WTC11 (cell line): Measurements from ENCODE around the gene SYTL1. TPM values are rescaled to one million over a fixed set of nuclear protein-coding genes. Genes with fewer than 3 reads are reported as not detected.

Experiments used
- ATF1 ChIP-seq: sonication (generic); formaldehyde crosslinking; IDR thresholded peaks from 2 replicates; pipeline ENCODE4 v1.8.1; 2023; ENCODE audit warnings: mild to moderate bottlenecking, moderate library complexity, missing genetic modification reagents
- CBFB ChIP-seq: sonication (generic); formaldehyde crosslinking; IDR thresholded peaks from 2 replicates; pipeline ENCODE4 v1.8.1; 2022; ENCODE audit warnings: mild to moderate bottlenecking, low read depth, missing genetic modification reagents
- FOXP4 ChIP-seq: sonication (generic); formaldehyde crosslinking; IDR thresholded peaks from 2 replicates; pipeline ENCODE4 v1.8.0; 2022; ENCODE audit warnings: mild to moderate bottlenecking, missing genetic modification reagents
- GTF2I ChIP-seq: fragments of 250-450 bp; sonication (Bioruptor Pico); conservative IDR thresholded peaks from 2 replicates; pipeline ENCODE4 v1.4.0; 2021; ENCODE audit warnings: mild to moderate bottlenecking
- IRF2 ChIP-seq: sonication (generic); formaldehyde crosslinking; IDR thresholded peaks from 2 replicates; pipeline ENCODE4 v1.8.0; 2022; ENCODE audit warnings: low read depth, missing genetic modification reagents, borderline replicate concordance
- KAT7 ChIP-seq: sonication (generic); formaldehyde crosslinking; IDR thresholded peaks from 2 replicates; pipeline ENCODE4 v1.8.1; 2023; ENCODE audit warnings: missing genetic modification reagents, mild to moderate bottlenecking, borderline replicate concordance
- MAX ChIP-seq: sonication (generic); formaldehyde crosslinking; IDR thresholded peaks from 2 replicates; pipeline ENCODE4 v1.8.0; 2022; ENCODE audit warnings: mild to moderate bottlenecking, missing genetic modification reagents
- MYBL2 ChIP-seq: sonication (generic); formaldehyde crosslinking; IDR thresholded peaks from 2 replicates; pipeline ENCODE4 v1.8.1; 2023; ENCODE audit warnings: mild to moderate bottlenecking, moderate library complexity, missing genetic modification reagents
- NR1H2 ChIP-seq: sonication (generic); formaldehyde crosslinking; IDR thresholded peaks from 2 replicates; pipeline ENCODE4 v1.9.0; 2021; ENCODE audit warnings: mild to moderate bottlenecking, moderate library complexity, missing genetic modification reagents
- NR3C1 ChIP-seq: sonication (generic); formaldehyde crosslinking; conservative IDR thresholded peaks from 2 replicates; pipeline ENCODE4 v1.8.1; 2023; ENCODE audit warnings: low read depth, mild to moderate bottlenecking, missing genetic modification reagents
- SP1 ChIP-seq: sonication (generic); formaldehyde crosslinking; conservative IDR thresholded peaks from 2 replicates; pipeline ENCODE4 v1.8.1; 2022; ENCODE audit warnings: missing genetic modification reagents
- TCF7 ChIP-seq: sonication (generic); formaldehyde crosslinking; IDR thresholded peaks from 2 replicates; pipeline ENCODE4 v1.8.0; 2022; ENCODE audit warnings: mild to moderate bottlenecking, low read depth, missing genetic modification reagents, moderate library complexity
- USF2 ChIP-seq: sonication (generic); formaldehyde crosslinking; IDR thresholded peaks from 2 replicates; pipeline ENCODE4 v1.8.1; 2023; ENCODE audit warnings: mild to moderate bottlenecking, missing genetic modification reagents, moderate library complexity
- ZBTB21 ChIP-seq: sonication (generic); formaldehyde crosslinking; IDR thresholded peaks from 2 replicates; pipeline ENCODE4 v1.8.1; 2023; ENCODE audit warnings: mild to moderate bottlenecking, missing genetic modification reagents, borderline replicate concordance
- ZNF121 ChIP-seq: sonication (generic); formaldehyde crosslinking; IDR thresholded peaks from 2 replicates; pipeline ENCODE4 v1.8.0; 2023; ENCODE audit warnings: missing genetic modification reagents
- ZNF317 ChIP-seq: sonication (generic); formaldehyde crosslinking; IDR thresholded peaks from 2 replicates; pipeline ENCODE4 v1.8.1; 2023; ENCODE audit warnings: low read depth, mild to moderate bottlenecking, moderate library complexity, missing genetic modification reagents, borderline replicate concordance
- ZSCAN18 ChIP-seq: fragments of 250-450 bp; sonication (Bioruptor Pico); IDR thresholded peaks from 2 replicates; pipeline ENCODE4 v2.1.2; 2022; ENCODE audit warnings: mild to moderate bottlenecking, moderate library complexity
- total RNA-seq: library from RNA; stranded (reverse); gene quantifications from 3 replicates; pipeline ENCODE4 v1.2.3, GENCODE V29; 2021
- TF ChIP-seq, protein P1 (sequence below): sonication (generic); formaldehyde crosslinking; IDR thresholded peaks from 2 replicates; pipeline ENCODE4 v1.8.0; 2023; ENCODE audit warnings: missing genetic modification reagents, mild to moderate bottlenecking, borderline replicate concordance
- TF ChIP-seq, protein P2 (sequence below): fragments of 250-450 bp; sonication (Bioruptor Pico); IDR thresholded peaks from 2 replicates; pipeline ENCODE4 v1.8.0; 2021; ENCODE audit warnings: mild to moderate bottlenecking
- TF ChIP-seq, protein P3 (sequence below): fragments of 250-450 bp; sonication (Bioruptor Pico); IDR thresholded peaks from 2 replicates; pipeline ENCODE4 v1.9.0; 2021; ENCODE audit warnings: mild to moderate bottlenecking
- TF ChIP-seq, protein P4 (sequence below): fragments of 250-450 bp; sonication (Bioruptor Pico); IDR thresholded peaks from 2 replicates; pipeline ENCODE4 v1.9.0; 2021; ENCODE audit warnings: moderate library complexity, mild to moderate bottlenecking, inconsistent platforms, borderline replicate concordance
- TF ChIP-seq, protein P5 (sequence below): sonication (generic); formaldehyde crosslinking; conservative IDR thresholded peaks from 2 replicates; pipeline ENCODE4 v1.8.1; 2023; ENCODE audit warnings: mild to moderate bottlenecking, low read depth, missing genetic modification reagents, moderate library complexity

Gene SYTL1
- total RNA-seq, 1 experiment from 2014 or later: 18.0 TPM

- TF ChIP-seq, protein P1, sequence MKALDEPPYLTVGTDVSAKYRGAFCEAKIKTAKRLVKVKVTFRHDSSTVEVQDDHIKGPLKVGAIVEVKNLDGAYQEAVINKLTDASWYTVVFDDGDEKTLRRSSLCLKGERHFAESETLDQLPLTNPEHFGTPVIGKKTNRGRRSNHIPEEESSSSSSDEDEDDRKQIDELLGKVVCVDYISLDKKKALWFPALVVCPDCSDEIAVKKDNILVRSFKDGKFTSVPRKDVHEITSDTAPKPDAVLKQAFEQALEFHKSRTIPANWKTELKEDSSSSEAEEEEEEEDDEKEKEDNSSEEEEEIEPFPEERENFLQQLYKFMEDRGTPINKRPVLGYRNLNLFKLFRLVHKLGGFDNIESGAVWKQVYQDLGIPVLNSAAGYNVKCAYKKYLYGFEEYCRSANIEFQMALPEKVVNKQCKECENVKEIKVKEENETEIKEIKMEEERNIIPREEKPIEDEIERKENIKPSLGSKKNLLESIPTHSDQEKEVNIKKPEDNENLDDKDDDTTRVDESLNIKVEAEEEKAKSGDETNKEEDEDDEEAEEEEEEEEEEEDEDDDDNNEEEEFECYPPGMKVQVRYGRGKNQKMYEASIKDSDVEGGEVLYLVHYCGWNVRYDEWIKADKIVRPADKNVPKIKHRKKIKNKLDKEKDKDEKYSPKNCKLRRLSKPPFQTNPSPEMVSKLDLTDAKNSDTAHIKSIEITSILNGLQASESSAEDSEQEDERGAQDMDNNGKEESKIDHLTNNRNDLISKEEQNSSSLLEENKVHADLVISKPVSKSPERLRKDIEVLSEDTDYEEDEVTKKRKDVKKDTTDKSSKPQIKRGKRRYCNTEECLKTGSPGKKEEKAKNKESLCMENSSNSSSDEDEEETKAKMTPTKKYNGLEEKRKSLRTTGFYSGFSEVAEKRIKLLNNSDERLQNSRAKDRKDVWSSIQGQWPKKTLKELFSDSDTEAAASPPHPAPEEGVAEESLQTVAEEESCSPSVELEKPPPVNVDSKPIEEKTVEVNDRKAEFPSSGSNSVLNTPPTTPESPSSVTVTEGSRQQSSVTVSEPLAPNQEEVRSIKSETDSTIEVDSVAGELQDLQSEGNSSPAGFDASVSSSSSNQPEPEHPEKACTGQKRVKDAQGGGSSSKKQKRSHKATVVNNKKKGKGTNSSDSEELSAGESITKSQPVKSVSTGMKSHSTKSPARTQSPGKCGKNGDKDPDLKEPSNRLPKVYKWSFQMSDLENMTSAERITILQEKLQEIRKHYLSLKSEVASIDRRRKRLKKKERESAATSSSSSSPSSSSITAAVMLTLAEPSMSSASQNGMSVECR (CRISPR knock-in tag): peak; percentile 41; the same call in 1 of the 2 replicates
- TF ChIP-seq ZNF317 (CRISPR knock-in tag) (peak; percentile 57; the same call in 1 of the 2 replicates), ZNF121 (CRISPR knock-in tag) (peak; percentile 34; the same call in 1 of the 2 replicates), CBFB (CRISPR knock-in tag) (no peak; the same call in none of the 2 replicates), ZSCAN18 (CRISPR knock-in tag) (no peak), USF2 (CRISPR knock-in tag) (peak; percentile 88), MYBL2 (CRISPR knock-in tag) (peak; percentile 91; the same call in 1 of the 2 replicates), KAT7 (CRISPR knock-in tag) (peak; percentile 70; the same call in 1 of the 2 replicates), FOXP4 (CRISPR knock-in tag) (peak; percentile 96), ZBTB21 (CRISPR knock-in tag) (0 out of 2 replicates have a peak, but pooled peaks have one; percentile 41), NR3C1 (no peak), IRF2 (CRISPR knock-in tag) (peak; percentile 88; the same call in 1 of the 2 replicates), TCF7 (CRISPR knock-in tag) (peak; percentile 84), SP1 (CRISPR knock-in tag) (peak; percentile 82), MAX (CRISPR knock-in tag) (peak; percentile 16; the same call in 1 of the 2 replicates), ATF1 (CRISPR knock-in tag) (peak; percentile 77), GTF2I (no peak), NR1H2 (CRISPR knock-in tag) (peak; percentile 17; the same call in 1 of the 2 replicates)
- TF ChIP-seq, protein P2, sequence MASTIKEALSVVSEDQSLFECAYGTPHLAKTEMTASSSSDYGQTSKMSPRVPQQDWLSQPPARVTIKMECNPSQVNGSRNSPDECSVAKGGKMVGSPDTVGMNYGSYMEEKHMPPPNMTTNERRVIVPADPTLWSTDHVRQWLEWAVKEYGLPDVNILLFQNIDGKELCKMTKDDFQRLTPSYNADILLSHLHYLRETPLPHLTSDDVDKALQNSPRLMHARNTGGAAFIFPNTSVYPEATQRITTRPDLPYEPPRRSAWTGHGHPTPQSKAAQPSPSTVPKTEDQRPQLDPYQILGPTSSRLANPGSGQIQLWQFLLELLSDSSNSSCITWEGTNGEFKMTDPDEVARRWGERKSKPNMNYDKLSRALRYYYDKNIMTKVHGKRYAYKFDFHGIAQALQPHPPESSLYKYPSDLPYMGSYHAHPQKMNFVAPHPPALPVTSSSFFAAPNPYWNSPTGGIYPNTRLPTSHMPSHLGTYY (CRISPR knock-in tag): no peak
- TF ChIP-seq, protein P3, sequence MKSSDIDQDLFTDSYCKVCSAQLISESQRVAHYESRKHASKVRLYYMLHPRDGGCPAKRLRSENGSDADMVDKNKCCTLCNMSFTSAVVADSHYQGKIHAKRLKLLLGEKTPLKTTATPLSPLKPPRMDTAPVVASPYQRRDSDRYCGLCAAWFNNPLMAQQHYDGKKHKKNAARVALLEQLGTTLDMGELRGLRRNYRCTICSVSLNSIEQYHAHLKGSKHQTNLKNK (CRISPR knock-in tag): no peak
- TF ChIP-seq, protein P4, sequence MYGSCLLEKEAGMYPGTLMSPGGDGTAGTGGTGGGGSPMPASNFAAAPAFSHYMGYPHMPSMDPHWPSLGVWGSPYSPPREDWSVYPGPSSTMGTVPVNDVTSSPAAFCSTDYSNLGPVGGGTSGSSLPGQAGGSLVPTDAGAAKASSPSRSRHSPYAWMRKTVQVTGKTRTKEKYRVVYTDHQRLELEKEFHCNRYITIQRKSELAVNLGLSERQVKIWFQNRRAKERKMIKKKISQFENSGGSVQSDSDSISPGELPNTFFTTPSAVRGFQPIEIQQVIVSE: no peak
- TF ChIP-seq, protein P5, sequence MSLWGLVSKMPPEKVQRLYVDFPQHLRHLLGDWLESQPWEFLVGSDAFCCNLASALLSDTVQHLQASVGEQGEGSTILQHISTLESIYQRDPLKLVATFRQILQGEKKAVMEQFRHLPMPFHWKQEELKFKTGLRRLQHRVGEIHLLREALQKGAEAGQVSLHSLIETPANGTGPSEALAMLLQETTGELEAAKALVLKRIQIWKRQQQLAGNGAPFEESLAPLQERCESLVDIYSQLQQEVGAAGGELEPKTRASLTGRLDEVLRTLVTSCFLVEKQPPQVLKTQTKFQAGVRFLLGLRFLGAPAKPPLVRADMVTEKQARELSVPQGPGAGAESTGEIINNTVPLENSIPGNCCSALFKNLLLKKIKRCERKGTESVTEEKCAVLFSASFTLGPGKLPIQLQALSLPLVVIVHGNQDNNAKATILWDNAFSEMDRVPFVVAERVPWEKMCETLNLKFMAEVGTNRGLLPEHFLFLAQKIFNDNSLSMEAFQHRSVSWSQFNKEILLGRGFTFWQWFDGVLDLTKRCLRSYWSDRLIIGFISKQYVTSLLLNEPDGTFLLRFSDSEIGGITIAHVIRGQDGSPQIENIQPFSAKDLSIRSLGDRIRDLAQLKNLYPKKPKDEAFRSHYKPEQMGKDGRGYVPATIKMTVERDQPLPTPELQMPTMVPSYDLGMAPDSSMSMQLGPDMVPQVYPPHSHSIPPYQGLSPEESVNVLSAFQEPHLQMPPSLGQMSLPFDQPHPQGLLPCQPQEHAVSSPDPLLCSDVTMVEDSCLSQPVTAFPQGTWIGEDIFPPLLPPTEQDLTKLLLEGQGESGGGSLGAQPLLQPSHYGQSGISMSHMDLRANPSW (CRISPR knock-in tag): no peak
Measured at GRCh38 chr1:27349784-27350662, 8.2 kb downstream of the SYTL1 start (continued).
